GM21576 (cell line): ENCODE results near the gene MCC.

Experiments
- ATAC-seq: cut with Tn5 transposase; IDR thresholded peaks from one replicate; pipeline ENCODE4 v1.9.1; 2021; ENCODE audit warnings: mild to moderate bottlenecking, moderate library complexity; ENCODE audit not compliant: unreplicated experiment

Gene MCC

DNA sequence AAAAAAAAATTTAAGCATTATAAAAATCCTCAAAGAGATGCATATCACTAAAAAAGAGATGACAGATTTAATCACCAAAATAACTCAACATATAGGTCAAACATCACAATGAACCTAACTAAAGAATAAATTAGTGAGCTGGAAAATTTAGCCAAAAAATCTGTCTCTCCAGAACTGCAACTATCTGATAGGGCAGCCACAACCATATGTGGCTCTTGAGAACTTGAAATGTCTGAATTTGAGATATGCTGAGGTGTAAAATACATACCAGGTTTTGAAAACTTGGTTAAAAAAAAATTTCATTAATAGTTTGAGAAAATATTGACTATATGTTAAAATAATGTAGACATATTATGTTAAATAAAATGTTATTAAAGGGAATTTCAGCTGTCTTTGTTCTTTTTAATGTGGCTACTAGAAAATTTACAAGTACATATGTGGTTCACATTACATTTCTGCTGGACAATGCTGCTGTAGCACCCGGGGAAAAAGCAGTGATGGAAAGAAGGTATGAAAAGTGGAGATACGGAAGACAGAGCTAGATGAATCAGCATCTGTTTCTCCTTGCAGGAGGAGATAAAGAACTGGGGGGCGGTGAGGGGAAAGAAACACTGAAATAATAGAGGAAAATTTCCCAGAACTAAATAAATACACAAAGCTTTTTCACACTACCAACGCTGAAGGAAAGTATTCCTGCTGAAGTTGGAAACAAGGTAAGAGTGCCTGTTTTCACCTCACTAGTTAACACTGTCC lies 445.6 kb downstream of the MCC start:
- no peak for ATAC-seq

DNA sequence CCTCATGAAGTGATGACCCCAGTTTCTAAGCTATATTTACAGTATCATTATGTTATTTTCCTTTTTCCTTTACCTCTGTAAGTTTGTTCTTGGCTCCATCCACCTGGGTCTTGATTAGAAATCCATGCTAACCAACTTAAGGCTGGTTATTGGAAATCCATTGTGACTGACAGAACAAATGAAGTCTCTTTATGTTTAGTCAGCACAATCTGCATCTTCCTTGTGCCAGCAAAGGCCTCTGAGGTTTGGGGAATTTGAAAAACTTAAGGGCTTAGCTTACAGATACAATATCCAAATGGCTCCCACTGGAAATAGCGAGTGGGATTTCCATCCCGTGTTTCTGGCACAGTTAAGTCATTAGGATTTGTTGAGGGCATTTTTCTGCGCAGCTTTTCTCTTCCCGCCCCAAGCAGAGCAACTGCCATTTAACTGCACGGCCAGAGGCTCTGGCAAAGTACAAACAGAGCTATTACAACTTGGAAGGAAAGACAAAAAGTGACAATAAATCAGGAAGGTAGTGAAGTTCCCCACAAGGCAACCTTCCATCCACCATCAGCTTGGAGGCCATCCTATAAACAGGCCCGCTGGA lies 447.5 kb downstream of the MCC start:
- ATAC-seq = no peak

DNA sequence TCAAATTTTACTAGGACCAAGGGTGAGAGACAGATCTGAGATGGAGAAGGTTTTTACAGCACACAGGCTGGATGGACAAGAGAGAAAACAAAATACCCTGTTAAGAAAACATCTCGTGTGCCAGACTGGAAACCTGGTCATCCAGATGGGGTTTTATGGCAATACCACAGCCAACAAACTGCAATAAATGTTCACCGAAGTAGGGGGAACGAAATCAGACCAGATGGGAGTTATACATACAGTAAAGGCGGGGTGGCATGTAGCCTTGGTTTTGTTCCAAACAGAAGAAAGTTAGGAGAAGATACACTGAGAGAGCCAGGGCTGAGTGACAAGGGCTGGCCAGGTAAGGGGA lies 448.3 kb downstream of the MCC start:
- no peak for ATAC-seq

DNA sequence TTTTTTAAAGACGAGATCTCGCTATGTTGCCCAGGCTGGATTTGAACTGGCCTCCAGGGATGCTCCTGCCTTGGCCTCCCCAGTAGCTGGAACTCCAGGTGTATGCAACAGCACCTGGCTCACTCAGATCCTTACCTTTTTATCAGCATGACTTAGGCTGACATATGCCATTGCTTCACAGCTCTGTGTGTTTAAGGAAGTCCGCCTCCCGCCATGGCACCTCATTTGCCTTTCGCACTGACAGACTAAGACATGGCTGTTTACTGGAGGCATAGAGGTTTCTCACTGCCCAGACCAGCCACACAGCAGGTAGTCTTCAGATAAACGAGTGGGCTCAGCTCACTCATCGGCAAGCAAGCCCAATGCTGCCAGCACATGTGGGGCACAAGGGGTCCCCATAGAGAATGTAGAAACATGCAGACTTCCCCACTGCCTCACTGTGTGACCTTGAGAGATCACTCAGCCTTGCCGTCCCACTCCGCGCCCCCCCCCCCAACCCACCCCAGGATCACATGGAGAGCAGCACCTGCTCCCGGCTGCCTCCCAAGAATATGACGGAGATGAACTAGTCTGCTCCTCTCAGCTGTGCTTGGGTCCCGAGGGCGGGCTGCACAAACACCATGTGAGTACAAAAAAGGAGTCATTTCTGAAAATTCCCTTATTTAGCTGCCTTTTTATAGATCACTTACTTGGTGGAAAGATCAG lies 448.9 kb downstream of the MCC start:
- ATAC-seq = no peak

DNA sequence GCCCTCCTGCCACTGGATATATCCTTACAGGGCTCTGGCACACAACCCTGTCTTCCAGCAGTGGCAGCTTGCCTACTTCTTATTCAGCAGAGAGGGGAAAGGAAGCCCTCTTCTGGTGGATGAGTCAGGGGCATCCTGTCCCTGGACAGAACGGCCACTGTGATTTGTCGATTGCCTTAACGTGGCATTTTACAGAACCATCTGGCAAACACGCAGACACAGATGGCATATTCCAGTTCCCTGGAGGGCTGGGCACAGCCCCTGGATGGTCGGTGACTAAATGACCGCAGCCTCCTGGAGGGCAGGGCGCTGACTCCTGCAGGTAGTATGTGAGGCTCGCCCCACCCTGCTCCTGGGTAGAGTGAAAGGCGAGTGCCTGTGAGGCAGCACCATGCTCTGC lies 449.5 kb downstream of the MCC start:
- no peak for ATAC-seq

DNA sequence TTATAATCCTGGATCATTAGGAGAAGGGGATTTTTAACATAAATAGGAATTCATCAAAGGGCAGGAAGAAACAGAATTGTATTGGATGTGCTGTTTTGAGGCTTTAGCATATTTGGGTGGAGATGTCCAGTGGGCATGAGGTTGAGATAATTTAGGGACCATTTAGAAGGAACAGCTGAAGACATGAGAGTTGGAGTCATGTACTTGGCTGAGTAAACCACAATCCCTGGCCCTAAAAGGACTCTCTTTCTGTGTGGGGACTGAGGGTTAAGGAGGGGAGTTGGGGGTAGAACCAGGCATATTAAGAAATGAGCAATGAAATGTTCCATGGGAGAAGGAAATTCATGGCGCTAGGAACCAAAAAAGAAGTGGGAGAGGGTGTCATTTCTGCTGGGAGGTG lies 450.1 kb downstream of the MCC start:
- ATAC-seq = no peak

DNA sequence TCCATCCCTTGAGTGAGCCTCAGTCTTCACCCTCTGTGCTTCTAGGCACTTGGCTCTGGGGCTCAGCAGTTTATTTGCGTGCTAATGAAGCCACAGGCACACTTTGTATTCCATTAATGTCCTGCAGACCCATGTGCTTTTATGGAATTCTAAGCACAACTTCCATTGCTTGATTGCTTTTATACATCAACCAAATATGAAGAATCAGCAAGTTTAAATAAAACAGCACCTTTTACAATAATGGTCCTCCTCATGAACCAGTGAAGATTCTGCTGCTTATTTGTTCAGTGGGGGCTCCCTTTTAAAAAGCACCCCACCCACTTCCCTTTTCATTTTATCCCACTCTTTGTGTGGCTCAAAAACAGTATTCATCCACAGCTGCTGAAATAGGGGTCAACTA lies 451.4 kb downstream of the MCC start:
- no peak for ATAC-seq

DNA sequence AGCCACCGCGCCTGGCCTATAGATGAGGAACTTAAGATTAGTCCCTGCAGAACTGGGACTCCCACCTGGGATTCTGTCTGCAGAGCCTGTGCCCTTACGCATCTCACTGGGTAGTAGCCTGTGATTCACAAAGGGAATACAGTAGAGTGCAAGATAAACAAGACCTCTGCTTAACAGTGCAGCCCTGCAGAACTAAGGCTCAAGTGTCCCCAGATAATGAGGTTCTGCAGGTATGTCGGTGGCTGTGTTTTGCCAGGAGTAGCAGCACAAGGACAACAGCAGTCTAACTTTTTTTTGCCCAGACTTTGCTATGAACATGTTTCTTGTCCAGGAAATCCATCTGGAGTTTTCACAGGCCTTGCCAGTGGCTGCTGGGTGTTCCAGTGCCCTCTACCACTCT lies 451.9 kb downstream of the MCC start:
- no peak for ATAC-seq

DNA sequence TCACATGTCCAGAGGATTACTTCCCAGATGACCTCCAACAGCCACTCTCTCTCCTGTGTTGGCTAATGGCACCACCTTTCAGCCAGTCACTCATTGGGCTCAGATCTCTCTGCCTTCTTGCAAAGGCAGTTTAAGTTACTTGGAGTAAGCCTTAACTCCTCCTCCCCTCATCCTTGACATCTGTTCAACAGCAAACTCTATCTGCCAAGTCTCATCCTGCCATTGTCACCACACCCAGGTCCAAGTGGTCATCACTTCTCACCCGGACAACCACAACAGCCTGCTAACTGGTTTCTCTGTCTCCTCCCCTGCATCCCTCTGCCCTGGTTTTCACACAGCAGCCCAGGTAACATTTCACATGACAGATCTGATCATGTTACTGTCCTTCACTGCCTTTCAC lies 453.2 kb downstream of the MCC start:
- ATAC-seq = no peak

DNA sequence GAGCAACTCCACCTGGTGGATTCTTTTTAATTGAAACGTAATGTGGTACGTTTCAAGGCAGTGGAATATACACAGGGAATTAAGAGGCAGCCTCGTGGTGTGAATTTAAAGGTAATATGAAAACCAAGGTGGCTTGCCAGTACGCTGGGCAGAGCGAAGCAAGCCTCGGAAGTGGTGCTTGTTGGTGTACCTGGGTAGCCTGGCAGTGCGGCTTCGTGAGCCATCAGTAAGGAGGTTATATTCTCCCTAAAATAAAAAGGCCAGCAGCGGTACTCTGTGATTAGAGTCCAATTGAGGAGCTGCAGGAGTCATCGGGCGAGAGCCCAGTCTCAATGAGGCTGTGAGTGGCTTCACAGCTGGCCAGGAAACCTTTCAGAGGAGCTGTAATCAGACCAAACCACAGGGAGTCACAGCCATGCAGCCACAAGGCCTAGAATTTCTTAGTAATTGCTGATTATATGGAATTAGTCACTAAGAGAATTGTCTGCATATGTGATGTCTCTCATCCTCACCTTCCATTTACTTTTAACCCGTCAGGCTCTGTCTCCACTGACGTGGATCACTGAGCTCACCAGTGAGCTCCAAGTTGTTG lies 454.0 kb downstream of the MCC start:
- no peak for ATAC-seq

DNA sequence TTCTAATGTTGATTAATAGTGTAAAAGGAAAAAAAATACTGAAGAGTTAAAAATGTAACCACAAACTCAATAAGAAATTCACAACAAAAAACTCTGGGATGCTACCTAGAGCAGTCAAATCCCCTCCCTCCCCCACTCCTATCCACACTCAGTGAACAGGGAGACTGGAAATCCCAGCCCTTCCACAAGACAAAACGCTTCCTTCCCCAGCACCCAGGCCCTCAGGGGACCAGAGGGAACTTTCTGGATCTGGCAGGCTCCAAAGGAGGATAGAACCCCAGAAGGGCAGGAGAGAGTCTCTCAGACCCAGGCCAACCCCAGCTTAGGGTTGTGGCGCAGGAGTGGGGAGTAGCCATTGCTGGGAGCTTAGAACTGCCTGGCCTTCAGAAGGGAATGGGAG lies 456.7 kb downstream of the MCC start:
- no peak for ATAC-seq

DNA sequence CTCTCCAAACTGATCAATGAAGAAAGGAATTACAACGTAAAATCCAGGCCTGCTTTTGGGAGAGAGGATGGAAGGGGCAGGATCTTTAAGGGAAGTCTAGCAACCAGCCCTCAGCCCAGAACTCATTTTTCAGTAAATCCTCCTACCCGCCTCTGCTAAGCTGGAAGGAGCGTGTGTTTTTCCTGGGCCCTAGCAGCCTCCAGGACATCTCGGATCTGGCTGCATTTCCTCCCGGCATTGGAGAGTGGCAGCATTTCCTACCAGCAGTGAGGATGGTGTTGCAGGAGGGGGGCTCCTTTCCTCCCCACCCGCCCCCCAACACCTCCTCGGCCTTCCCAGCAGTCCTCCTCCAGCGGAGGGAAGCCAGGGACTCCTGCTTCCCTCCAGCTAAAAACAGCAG lies 457.1 kb downstream of the MCC start:
- no peak for ATAC-seq

DNA sequence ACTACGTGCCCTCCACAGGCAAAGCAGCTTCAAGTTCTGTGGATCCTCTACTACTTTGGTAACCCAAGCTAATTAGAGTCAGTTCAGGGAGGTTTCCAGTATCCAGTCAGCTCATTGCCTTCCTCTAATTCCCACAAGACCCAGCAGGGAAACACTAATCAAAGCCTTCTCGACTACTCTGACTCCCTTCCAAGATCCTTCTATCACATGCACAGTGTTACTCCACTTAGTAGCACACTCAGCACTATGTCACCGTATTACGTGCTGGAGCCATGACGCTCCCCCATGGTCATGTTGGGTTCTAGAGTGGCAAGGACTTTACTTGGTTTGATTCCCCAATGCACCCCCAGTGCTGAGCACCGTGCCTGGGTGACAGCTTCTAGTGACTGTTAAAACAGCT lies 458.6 kb downstream of the MCC start:
- ATAC-seq = no peak

DNA sequence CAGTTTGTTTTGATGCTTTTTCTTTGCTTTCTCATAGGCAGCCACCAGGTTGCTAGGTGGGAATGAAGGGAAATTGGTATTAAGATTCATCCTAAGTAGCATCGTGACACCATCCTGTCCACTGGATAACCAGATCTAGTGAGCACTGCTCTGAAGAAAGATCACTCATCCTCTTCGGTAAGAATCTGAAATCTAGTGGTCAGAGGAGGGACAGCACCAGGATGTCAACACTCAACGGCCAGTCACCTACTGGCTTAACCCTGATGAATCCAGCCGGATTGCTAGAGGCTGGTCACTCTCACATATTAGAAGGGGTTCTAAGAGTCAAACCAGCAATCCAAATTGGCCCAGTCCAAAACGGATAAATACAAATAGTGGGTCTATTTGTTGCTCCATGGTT lies 460.8 kb downstream of the MCC start:
- no peak for ATAC-seq

DNA sequence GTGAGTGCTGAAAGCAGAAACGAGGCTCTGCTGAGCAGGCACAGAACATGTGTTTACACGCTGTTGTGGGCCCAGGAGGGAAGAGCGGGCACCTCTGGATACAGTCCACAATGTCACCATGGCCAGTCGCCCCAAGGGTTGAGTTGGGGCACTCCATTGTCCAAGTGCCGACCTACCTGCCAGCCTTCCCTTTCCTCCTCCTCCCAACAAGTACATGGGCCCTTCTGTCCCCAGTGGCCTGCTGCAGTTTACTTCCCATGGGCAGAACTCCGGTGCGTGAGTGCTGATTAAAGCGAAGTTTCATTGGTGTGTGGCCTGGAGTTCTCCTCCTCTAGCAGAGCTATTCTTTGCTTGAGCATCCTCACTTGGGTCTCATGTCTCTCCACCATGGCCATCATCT lies 461.2 kb downstream of the MCC start:
- ATAC-seq = no peak

DNA sequence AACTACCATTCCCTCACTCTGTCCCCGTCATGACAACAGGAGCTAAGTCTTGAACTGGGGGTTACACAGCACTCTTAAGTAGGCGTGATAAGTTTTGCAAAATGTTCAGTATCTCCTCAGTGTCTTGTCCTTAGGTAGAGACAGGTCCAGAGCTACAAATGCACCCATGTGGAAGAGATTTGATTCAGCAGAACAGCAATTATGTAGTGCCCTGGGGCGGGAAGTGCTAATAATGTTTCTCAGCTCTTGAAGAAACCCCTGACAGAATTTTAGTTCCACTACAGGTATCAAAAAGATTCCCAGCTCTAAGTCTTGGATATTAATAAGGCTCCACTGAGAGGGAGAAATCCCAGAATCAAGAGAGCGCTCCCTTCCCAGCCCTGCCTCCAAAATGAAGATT lies 462.0 kb downstream of the MCC start:
- no peak for ATAC-seq

DNA sequence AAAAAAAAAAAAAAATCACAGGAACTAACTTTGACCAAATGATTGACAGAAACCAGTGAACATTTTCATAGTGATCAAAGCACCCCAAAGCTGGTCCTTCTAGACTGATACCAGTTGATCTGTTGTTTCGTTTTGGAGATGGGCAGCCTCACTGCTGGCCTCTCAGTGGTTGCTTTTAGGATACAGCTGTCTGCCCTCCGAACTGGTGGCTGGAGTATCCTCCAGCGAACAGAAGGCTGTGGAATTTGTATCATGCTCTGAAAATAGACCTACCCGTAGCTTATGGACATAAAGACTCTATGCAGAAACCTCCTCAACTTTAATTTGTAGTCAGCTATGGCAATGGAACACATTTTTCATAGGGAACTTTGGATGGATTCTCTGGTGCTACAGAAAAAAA lies 462.7 kb downstream of the MCC start:
- ATAC-seq = no peak

DNA sequence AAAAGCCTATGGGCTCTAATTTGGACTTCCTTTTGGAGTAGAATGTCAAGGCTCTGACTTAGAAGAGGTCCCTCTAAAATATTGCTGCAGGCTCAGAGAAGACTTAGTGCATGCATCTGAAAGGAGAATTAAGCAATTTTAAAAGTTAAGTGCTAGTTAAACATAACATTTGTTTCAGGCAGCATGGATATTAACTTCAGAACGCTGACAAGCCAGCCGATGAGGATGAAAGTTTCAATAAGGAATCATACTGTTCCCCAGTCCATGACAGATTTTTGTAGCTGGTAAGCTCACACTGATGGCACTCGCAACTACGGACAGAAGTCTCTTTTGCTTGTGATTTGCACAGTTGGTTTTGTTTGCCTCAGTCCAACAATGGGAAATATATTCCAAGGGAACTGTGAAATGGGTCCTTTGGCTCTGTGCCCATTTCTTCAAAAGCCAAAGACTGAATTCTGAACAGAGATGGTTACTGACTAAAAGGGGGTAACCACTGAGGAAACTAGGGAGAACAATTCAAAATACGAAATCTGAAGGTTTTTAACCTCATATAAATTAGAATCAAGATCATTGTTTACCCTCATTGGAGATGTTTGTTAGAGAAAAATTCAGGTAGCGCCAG lies 464.1 kb downstream of the MCC start:
- ATAC-seq = no peak

DNA sequence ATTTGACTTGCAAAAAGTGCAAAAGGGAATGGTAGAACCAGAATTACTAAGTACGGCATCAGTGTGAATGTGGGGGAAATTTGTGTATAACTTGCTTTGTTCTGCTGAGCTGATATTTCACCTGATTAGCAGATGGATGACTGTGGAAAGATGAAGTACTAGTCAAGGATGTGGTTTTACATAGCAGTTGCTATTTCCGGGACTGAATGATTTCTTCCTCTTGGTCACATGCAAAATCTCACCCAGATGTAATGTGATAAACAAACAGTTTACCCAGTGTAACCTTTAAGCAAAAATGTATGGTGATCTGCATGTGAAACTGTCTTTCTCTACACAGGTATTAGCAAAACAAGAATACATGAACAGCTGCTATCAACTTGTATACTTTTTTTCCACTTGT lies 465.6 kb downstream of the MCC start:
- ATAC-seq = peak; percentile 77

DNA sequence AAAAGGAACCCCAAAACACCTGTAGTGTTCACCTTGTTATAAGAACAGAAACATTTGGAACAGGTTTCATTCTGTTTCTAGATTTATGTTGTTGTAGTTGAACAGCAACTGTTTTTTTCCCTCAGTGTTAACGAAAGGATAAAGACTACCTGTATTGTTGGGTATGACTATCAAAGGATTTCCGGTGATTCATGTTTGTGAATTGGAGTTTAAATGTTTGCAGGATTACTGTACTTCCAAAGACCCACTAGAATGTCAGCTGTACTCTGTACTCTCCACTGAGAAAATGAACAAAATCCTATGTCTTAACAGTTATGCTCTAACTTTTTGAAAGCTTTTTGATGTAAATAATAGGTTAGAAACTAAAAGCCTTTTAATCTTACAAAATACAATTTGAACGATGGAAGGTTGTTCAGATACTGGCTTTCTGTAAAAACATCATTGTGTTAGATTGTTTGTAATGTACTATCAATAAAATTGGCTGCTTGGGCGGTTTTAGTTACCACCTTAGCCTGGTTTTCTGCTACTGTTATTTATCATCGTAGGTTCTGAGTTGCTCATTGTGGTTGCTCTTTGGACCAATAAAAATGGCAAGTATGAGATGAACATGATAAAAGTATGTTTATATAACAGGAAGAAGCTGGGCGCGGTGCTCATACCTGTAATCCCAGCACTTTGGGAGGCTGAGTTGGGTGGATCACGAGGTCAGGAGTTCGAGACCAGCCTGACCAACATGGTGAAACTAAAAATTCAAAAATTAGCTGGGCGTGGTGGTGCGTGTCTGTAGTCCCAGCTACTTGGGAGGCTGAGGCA lies 467.6 kb downstream of the MCC start:
- no peak for ATAC-seq
